Activated naive CD8-positive, alpha-beta T cell treated with anti-CD3 and anti-CD28 coated beads for 36 hours (primary cell): ENCODE results near the gene KSR1. TPM values are rescaled to one million over a fixed set of nuclear protein-coding genes. Genes with fewer than 3 reads are reported as not detected.
"Not testable (repeated sequence)": the region's sequence is repeated elsewhere in the genome, so short reads cannot be mapped to it uniquely, and the experiment has no call there.

Source experiments
- DNase-seq: peaks from one replicate; pipeline ENCODE4 v3.0.0; 2021
- H3K27ac Mint-ChIP-seq: one replicate; pipeline ENCODE4 v1.8.0; 2022; ENCODE audit warnings: mild to moderate bottlenecking, moderate library complexity, mixed read lengths
- H3K27me3 Mint-ChIP-seq: one replicate; pipeline ENCODE4 v1.8.0; 2022; ENCODE audit warnings: mild to moderate bottlenecking, mixed read lengths
- H3K36me3 Mint-ChIP-seq: one replicate; pipeline ENCODE4 v1.8.0; 2021; ENCODE audit warnings: mild to moderate bottlenecking, mixed read lengths
- H3K4me1 Mint-ChIP-seq: one replicate; pipeline ENCODE4 v1.8.0; 2021; ENCODE audit warnings: mixed read lengths
- H3K4me3 Mint-ChIP-seq: one replicate; pipeline ENCODE4 v1.8.0; 2022; ENCODE audit warnings: mild to moderate bottlenecking, moderate library complexity, mixed read lengths
- H3K9me3 Mint-ChIP-seq: one replicate; pipeline ENCODE4 v1.8.0; 2022; ENCODE audit warnings: mixed read lengths
- total RNA-seq, 2 experiments: library from RNA; stranded (reverse); gene quantifications; one replicate each; pipeline ENCODE4 v1.2.3, GENCODE V29; 2021

The KSR1 gene
- total RNA-seq, 2 experiments from 2014 or later, result 58.9 to 62.5 TPM

GRCh38 chr17:27498615-27499309 is 42.5 kb downstream of the KSR1 start:
- Mint-ChIP-seq H3K27ac (no peak overlapping the region), H3K4me3 (no peak overlapping the region), H3K4me1 (peaks cover 10% of the 10 kb centered on the region), H3K27me3 (no peaks in the 10 kb centered on the region), H3K36me3 (peaks cover 41% of the 10 kb centered on the region), H3K9me3 (peaks cover 15% of the 10 kb centered on the region)
- no peak for DNase-seq

- DNase-seq, result no peak
- H3K27me3 Mint-ChIP-seq, result no peaks in the 10 kb centered on the region
- peaks cover 41% of the 10 kb centered on the region for H3K36me3 Mint-ChIP-seq
- H3K4me3 Mint-ChIP-seq, result no peak overlapping the region
- H3K27ac Mint-ChIP-seq, result no peak overlapping the region
- H3K4me1 Mint-ChIP-seq, result peaks cover 9% of the 10 kb centered on the region
- H3K9me3 Mint-ChIP-seq, result peaks cover 15% of the 10 kb centered on the region
Observed at GRCh38 chr17:27499451-27500265, 43.4 kb downstream of the KSR1 start.

DNA sequence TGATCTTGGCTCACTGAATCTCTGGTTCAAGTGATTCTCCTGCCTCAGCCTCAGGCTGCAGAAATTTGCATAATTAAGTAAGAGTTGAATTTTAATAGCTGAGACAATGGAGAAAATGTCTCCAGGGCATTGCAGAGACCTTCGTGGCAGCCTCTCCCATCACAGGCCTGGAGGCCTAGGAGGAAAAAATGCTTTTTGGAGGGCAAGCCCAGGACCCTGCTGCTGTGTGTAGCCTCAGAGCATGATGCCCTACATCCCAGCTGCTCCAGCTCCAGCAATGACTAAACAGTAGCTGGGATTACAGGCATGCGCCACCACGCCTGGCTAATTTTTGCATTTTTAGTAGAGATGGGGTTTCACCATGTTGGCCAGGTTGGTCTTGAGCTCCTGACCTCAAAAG is 45.1 kb downstream of the KSR1 start:
- H3K4me3 Mint-ChIP-seq, H3K27me3 Mint-ChIP-seq, DNase-seq, H3K27ac Mint-ChIP-seq: not testable (repeated sequence)
- peaks cover 11% of the 10 kb centered on the region for H3K4me1 Mint-ChIP-seq
- H3K9me3 Mint-ChIP-seq, result peaks cover 15% of the 10 kb centered on the region
- peaks cover 46% of the 10 kb centered on the region for H3K36me3 Mint-ChIP-seq

- H3K4me1 Mint-ChIP-seq, result peaks cover 17% of the 10 kb centered on the region
- H3K9me3 Mint-ChIP-seq, result peaks cover 15% of the 10 kb centered on the region
- peaks cover 48% of the 10 kb centered on the region for H3K36me3 Mint-ChIP-seq
- no peak overlapping the region for H3K4me3 Mint-ChIP-seq
- no peaks in the 10 kb centered on the region for H3K27me3 Mint-ChIP-seq
- DNase-seq, result no peak
- H3K27ac Mint-ChIP-seq, result no peak overlapping the region
Observed at GRCh38 chr17:27502526-27503324, 46.5 kb downstream of the KSR1 start.

GRCh38 chr17:27503611-27504010 is 47.4 kb downstream of the KSR1 start:
- peaks cover 43% of the 10 kb centered on the region for H3K36me3 Mint-ChIP-seq

GRCh38 chr17:27504188-27504995 is 48.1 kb downstream of the KSR1 start:
- H3K27ac Mint-ChIP-seq, result no peak overlapping the region

More at GRCh38 chr17:27503611-27504010, 47.4 kb downstream of the KSR1 start:
- Mint-ChIP-seq H3K4me3 (no peak overlapping the region), H3K4me1 (peaks cover 17% of the 10 kb centered on the region), H3K9me3 (peaks cover 15% of the 10 kb centered on the region), H3K27ac (no peak overlapping the region), H3K27me3 (no peaks in the 10 kb centered on the region)
- no peak for DNase-seq

GRCh38 chr17:27506348-27507218 is 50.3 kb downstream of the KSR1 start:
- peaks cover 4% of the 10 kb centered on the region for H3K9me3 Mint-ChIP-seq
- peaks cover 15% of the 10 kb centered on the region for H3K4me1 Mint-ChIP-seq
- H3K27me3 Mint-ChIP-seq, result no peaks in the 10 kb centered on the region
- peaks cover 20% of the 10 kb centered on the region for H3K36me3 Mint-ChIP-seq
- DNase-seq, result peak; percentile 19
- H3K4me3 Mint-ChIP-seq, result no peak overlapping the region
- H3K27ac Mint-ChIP-seq, result peak overlapping the region; percentile 50

More at GRCh38 chr17:27504188-27504995, 48.1 kb downstream of the KSR1 start:
- H3K4me1 Mint-ChIP-seq, result peaks cover 15% of the 10 kb centered on the region
- no peak overlapping the region for H3K4me3 Mint-ChIP-seq
- no peak for DNase-seq
- peaks cover 35% of the 10 kb centered on the region for H3K36me3 Mint-ChIP-seq
- no peaks in the 10 kb centered on the region for H3K27me3 Mint-ChIP-seq
- H3K9me3 Mint-ChIP-seq, result peaks cover 14% of the 10 kb centered on the region

DNA sequence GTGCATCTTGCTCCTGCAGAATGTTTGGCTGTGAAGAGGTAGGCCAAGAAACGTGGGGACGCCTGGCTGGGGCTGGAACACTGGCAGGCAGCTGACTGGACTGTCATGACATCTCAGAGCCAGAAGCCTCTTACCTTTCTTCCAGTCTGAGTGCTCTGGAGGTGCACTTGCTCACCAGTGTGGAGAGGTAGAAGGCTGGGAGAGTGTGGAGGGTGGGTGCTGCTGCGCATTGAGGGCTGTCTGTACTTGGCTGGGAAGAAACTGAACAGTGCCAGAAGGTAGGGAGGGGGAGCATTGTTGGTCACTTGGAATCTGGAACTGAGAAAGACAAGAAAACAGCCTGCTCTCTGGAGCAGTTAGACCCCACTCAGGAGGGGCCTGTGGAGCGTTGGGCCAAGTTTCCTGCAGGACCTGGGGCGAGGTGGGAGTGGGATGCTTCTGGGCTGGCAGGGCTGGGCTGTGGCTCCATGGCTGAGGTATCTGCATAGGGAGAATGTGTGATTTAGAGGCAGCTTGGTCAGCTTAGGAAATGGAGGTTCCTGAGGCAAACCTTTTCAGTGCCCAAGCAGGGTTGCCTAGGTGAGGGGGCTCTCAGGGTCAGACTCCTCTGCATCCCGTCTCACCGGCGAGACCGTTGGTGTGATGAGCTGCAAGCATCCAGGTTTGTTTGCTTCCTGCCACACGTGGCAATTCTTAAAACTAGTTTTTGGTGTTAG is 55.1 kb downstream of the KSR1 start:
- H3K36me3 Mint-ChIP-seq, result peaks cover 4% of the 10 kb centered on the region

GRCh38 chr17:27512031-27512430 is 55.8 kb downstream of the KSR1 start:
- no peak for DNase-seq
- Mint-ChIP-seq H3K36me3 (no peaks in the 10 kb centered on the region), H3K27ac (no peak overlapping the region), H3K4me1 (peaks cover 7% of the 10 kb centered on the region), H3K4me3 (no peak overlapping the region), H3K9me3 (no peaks in the 10 kb centered on the region), H3K27me3 (no peaks in the 10 kb centered on the region)

More for the DNA sequence above, 55.1 kb downstream of the KSR1 start:
- H3K27me3 Mint-ChIP-seq, result no peaks in the 10 kb centered on the region
- peaks cover 11% of the 10 kb centered on the region for H3K4me1 Mint-ChIP-seq
- no peak overlapping the region for H3K4me3 Mint-ChIP-seq
- H3K9me3 Mint-ChIP-seq, result no peaks in the 10 kb centered on the region
- DNase-seq, result no peak
- H3K27ac Mint-ChIP-seq, result no peak overlapping the region

DNA sequence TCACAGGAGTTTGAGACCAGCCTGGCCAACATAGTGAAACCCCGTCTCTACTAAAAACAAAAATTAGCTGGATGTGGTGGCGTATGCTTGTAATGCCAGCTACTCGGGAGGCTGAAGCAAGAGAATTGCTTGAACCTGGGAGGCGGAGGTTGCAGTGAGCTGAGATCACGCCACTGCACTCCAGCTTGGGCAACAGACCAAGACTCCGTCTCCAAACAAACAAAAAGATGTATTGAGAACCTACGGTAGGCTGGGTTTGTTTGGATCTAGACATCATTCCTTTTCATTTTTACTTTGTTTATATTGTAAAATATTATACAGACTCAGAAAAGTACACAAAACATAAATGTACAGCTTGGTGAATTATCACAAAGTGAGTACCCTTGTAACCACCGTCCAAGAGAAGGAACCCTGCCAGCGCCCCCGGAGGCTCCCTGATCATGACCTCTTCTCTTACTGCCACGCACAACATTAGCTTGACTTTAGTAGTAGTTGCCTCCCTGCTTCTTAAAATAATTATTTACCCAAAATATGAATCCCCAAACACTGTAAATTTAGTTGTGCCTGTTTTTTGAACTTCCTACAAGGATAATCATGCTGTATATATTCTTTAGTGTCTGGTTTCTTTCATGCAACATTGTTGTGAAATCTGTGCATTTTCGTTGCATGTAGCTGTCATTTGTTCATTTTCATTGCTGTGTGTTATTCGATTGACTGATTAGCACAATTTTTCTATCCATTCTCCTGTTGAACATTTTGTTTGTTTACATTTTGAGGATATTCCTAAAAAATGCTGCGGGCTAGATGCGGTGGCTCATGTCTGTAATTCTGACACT is 56.5 kb downstream of the KSR1 start:
- Mint-ChIP-seq H3K27me3 (no peaks in the 10 kb centered on the region), H3K9me3 (no peaks in the 10 kb centered on the region), H3K4me3 (no peak overlapping the region), H3K4me1 (peaks cover 9% of the 10 kb centered on the region), H3K27ac (no peak overlapping the region), H3K36me3 (no peaks in the 10 kb centered on the region)
- no peak for DNase-seq

- DNase-seq, result no peak
- Mint-ChIP-seq H3K4me1 (peaks cover 12% of the 10 kb centered on the region), H3K36me3 (no peaks in the 10 kb centered on the region), H3K4me3 (no peak overlapping the region), H3K27ac (no peak overlapping the region), H3K9me3 (no peaks in the 10 kb centered on the region), H3K27me3 (no peaks in the 10 kb centered on the region)
Observed at GRCh38 chr17:27513849-27514248, 57.6 kb downstream of the KSR1 start.

DNA sequence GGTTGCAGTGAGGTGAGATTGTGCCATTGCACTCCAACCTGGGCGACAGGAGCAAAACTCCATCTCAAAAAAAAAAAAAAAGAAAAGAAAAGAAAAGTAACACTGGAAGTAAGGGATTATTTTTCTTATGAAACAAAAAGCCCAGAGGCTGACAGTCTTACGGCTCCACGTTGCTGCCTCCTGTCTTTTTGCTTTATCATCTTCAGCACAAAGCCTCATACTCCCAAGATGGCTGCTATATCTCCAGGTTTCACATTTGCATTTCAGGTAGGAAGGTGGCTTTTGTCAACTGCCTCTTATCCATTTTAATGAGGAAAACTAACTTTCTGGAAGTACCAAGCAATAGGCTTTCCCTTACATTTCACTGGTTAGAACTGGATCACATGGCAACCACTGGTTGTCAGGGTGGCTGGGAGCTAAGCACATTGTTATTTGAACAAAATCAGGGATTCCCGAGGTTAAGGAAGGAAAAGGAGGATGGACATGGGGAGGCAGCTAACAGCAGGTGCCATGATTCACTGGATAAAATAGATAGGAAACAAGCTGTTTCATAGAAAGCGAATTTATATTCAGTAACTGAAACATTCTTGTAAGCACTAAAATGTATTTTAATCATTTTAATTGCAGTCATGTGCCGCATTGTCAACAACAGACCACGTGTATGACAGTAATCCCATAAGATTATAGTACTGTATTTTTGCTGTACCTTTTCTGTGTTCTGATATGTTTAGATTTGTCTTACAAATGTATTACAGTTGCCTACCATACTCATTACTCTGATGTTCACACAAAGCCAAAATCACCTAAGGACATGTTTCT is 58.6 kb downstream of the KSR1 start:
- Mint-ChIP-seq H3K27me3 (no peaks in the 10 kb centered on the region), H3K27ac (no peak overlapping the region), H3K36me3 (no peaks in the 10 kb centered on the region), H3K4me1 (peaks cover 16% of the 10 kb centered on the region), H3K4me3 (no peak overlapping the region), H3K9me3 (no peaks in the 10 kb centered on the region)
- DNase-seq, result no peak
